PC-9 (cell line): ENCODE data around the gene CCNY.

Source experiments
- CTCF ChIP-seq: fragments of 200-600 bp; sonication (generic); conservative IDR thresholded peaks from 2 replicates; pipeline ENCODE4 v1.6.1; 2017; ENCODE audit warnings: mixed run types, antibody characterized with exemption, mild to moderate bottlenecking, moderate library complexity
- EZH2 ChIP-seq: fragments of 200-600 bp; sonication (generic); IDR thresholded peaks from 2 replicates; pipeline ENCODE4 v1.8.0; 2017; ENCODE audit warnings: antibody characterized with exemption, low read depth

- no peak for TF ChIP-seq CTCF
- TF ChIP-seq EZH2 = no peak
These were observed 85.4 kb downstream of the CCNY start for GRCh38 chr10:35421553-35422178.
